Tibial nerve (tissue), 4 donors: ENCODE measurements around the gene EFCAB6. TPM values are rescaled to one million over a fixed set of nuclear protein-coding genes. Genes with fewer than 3 reads are reported as not detected.

Experiments
- DNase-seq, 2 donors: peaks; one replicate each; pipeline ENCODE4 v3.0.0-alpha.2; 2019; ENCODE audit warnings: low spot score in 2 of 2
- H3K27ac ChIP-seq, 4 donors: fragments of 200-600 bp; sonication (generic) in 3 of 4; one replicate each; pipeline ENCODE4 v1.5.1; 2017 to 2019; ENCODE audit warnings: mild to moderate bottlenecking in 1 of 4
- H3K27me3 ChIP-seq, 2 donors: fragments of 200-600 bp; sonication (generic) in 1 of 2; one replicate each; pipeline versions ENCODE4 v1.5.1 to v1.6.0; 2017 to 2019
- H3K36me3 ChIP-seq, 3 donors: fragments of 200-600 bp; sonication (generic); one replicate each; pipeline ENCODE4 v1.5.1; 2018 to 2019
- H3K4me1 ChIP-seq, 4 donors: fragments of 200-600 bp; sonication (generic) in 3 of 4; one replicate each; pipeline ENCODE4 v1.5.1; 2017 to 2019
- H3K4me3 ChIP-seq, 4 donors: fragments of 200-600 bp; sonication (generic) in 3 of 4; one replicate each; pipeline ENCODE4 v1.5.1; 2017 to 2019; ENCODE audit warnings: mild to moderate bottlenecking in 1 of 4, moderate library complexity in 1 of 4
- H3K9me3 ChIP-seq, 4 donors: fragments of 200-600 bp; sonication (generic) in 3 of 4; one replicate each; pipeline ENCODE4 v1.5.1; 2017 to 2019
- CTCF ChIP-seq, 5 experiments: fragments of 200-600 bp in 3 of 5; fragments of 450-650 bp in 2 of 5; sonication (generic) in 3 of 5; IDR thresholded peaks; one replicate each; pipeline ENCODE4 v1.5.1; 2016 to 2019; ENCODE audit warnings: antibody characterized with exemption in 5 of 5, mild to moderate bottlenecking in 3 of 5, moderate library complexity in 2 of 5
- EP300 ChIP-seq, 2 donors: sonication (generic); formaldehyde crosslinking; IDR thresholded peaks; one replicate each; pipeline ENCODE4 v1.6.1; 2017; ENCODE audit warnings: antibody characterized with exemption in 2 of 2, mild to moderate bottlenecking in 1 of 2
- POLR2A ChIP-seq, 2 donors: fragments of 450-650 bp; IDR thresholded peaks; one replicate each; pipeline ENCODE4 v1.6.1; 2017; ENCODE audit warnings: antibody characterized with exemption in 2 of 2, mild to moderate bottlenecking in 2 of 2, moderate library complexity in 2 of 2
- WGBS, 2 donors: methylation state at CpG; one replicate each; pipeline ENCODE4 v1.1.5; 2018; 5-methylcytosine and 5-hydroxymethylcytosine counted together
- total RNA-seq, 4 donors: library from RNA; depleted of rRNA; stranded (reverse); fragments of >200 nt; gene quantifications; one replicate each; pipeline ENCODE4 v1.1.0, GENCODE V29; 2016

Gene EFCAB6
- total RNA-seq, 4 donors from 2014 or later: 3.3 to 9.2 (median 6.8) TPM

- Histone ChIP-seq H3K36me3 (no peaks in the 10 kb centered on the region), H3K4me1 (no peaks in the 10 kb centered on the region), H3K9me3 (no peaks in the 10 kb centered on the region), H3K27me3 (no peaks in the 10 kb centered on the region), H3K27ac (no peak overlapping the region), H3K4me3 (no peak overlapping the region)
- WGBS, 2 donors: 87% methylated on average over 6 of the region's 6 CpGs
- TF ChIP-seq CTCF (IDR thresholded peaks at IDR 0.05) (no peak), EP300 (IDR thresholded peaks at IDR 0.05) (no peak), POLR2A (IDR thresholded peaks at IDR 0.05) (no peak)
- DNase-seq: no peak
Observed at GRCh38 chr22:43564859-43565258, 247.2 kb downstream of the EFCAB6 start.

GRCh38 chr22:43563571-43563970 is 248.5 kb downstream of the EFCAB6 start:
- H3K27me3 ChIP-seq: no peaks in the 10 kb centered on the region
- no peak for DNase-seq
- WGBS, 2 donors: 90 to 95% methylated on average over 6 to 8 of the region's 8 CpGs
- no peaks in the 10 kb centered on the region for H3K4me1 ChIP-seq
- H3K4me3 ChIP-seq: no peak overlapping the region
- H3K27ac ChIP-seq: no peak overlapping the region
- peaks cover 0 to 5% (median 0%) of the 10 kb centered on the region in 4 donors for H3K9me3 ChIP-seq
- no peaks in the 10 kb centered on the region for H3K36me3 ChIP-seq
- TF ChIP-seq POLR2A (IDR thresholded peaks at IDR 0.05) (no peak), CTCF (IDR thresholded peaks at IDR 0.05) (no peak), EP300 (IDR thresholded peaks at IDR 0.05) (no peak)

GRCh38 chr22:43562843-43563242 is 249.3 kb downstream of the EFCAB6 start:
- TF ChIP-seq POLR2A (IDR thresholded peaks at IDR 0.05): no peak
- TF ChIP-seq CTCF (IDR thresholded peaks at IDR 0.05): no peak
- no peak for TF ChIP-seq EP300 (IDR thresholded peaks at IDR 0.05)

GRCh38 chr22:43561415-43562178 is 250.5 kb downstream of the EFCAB6 start:
- Histone ChIP-seq H3K9me3 (peaks cover 0 to 14% (median 0%) of the 10 kb centered on the region in 4 donors), H3K27ac (no peak overlapping the region), H3K36me3 (no peaks in the 10 kb centered on the region), H3K4me3 (no peak overlapping the region), H3K4me1 (no peaks in the 10 kb centered on the region), H3K27me3 (no peaks in the 10 kb centered on the region)
- TF ChIP-seq EP300 (IDR thresholded peaks at IDR 0.05): no peak
- no peak for TF ChIP-seq CTCF (IDR thresholded peaks at IDR 0.05)
- no peak for TF ChIP-seq POLR2A (IDR thresholded peaks at IDR 0.05)
- no peak for DNase-seq
- WGBS, 2 donors: 54 to 61% methylated on average over 22 of the region's 22 CpGs

More at GRCh38 chr22:43562843-43563242, 249.3 kb downstream of the EFCAB6 start:
- Histone ChIP-seq H3K9me3 (peaks cover 0 to 12% (median 0%) of the 10 kb centered on the region in 4 donors), H3K27ac (no peak overlapping the region), H3K4me3 (no peak overlapping the region), H3K36me3 (no peaks in the 10 kb centered on the region), H3K4me1 (no peaks in the 10 kb centered on the region), H3K27me3 (no peaks in the 10 kb centered on the region)
- DNase-seq: no peak
- WGBS, 2 donors: 80 to 84% methylated on average over 13 of the region's 13 CpGs

GRCh38 chr22:43560651-43561050 is 251.5 kb downstream of the EFCAB6 start:
- Histone ChIP-seq H3K4me1 (no peaks in the 10 kb centered on the region), H3K36me3 (no peaks in the 10 kb centered on the region), H3K9me3 (peaks cover 0 to 14% (median 0%) of the 10 kb centered on the region in 4 donors), H3K4me3 (no peak overlapping the region), H3K27me3 (no peaks in the 10 kb centered on the region), H3K27ac (no peak overlapping the region)
- WGBS, 2 donors: 88 to 93% methylated on average over 18 of the region's 18 CpGs
- DNase-seq: no peak
- no peak for TF ChIP-seq POLR2A (IDR thresholded peaks at IDR 0.05)
- no peak for TF ChIP-seq CTCF (IDR thresholded peaks at IDR 0.05)
- no peak for TF ChIP-seq EP300 (IDR thresholded peaks at IDR 0.05)
